ENCODE measurements around the gene CELSR3.

CELSR3 gene

GRCh38 chr3:48694610-48695392 lies 32.1 kb upstream of the CELSR3 start:
- no peak for DNase-seq (ENCODE audit: low read depth)
- TF ChIP-seq, protein P1, sequence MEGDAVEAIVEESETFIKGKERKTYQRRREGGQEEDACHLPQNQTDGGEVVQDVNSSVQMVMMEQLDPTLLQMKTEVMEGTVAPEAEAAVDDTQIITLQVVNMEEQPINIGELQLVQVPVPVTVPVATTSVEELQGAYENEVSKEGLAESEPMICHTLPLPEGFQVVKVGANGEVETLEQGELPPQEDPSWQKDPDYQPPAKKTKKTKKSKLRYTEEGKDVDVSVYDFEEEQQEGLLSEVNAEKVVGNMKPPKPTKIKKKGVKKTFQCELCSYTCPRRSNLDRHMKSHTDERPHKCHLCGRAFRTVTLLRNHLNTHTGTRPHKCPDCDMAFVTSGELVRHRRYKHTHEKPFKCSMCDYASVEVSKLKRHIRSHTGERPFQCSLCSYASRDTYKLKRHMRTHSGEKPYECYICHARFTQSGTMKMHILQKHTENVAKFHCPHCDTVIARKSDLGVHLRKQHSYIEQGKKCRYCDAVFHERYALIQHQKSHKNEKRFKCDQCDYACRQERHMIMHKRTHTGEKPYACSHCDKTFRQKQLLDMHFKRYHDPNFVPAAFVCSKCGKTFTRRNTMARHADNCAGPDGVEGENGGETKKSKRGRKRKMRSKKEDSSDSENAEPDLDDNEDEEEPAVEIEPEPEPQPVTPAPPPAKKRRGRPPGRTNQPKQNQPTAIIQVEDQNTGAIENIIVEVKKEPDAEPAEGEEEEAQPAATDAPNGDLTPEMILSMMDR (IDR thresholded peaks at IDR 0.05; ENCODE audit: control insufficient read depth, extremely low read depth, insufficient read depth), result no peak
- no peak overlapping the region for H3K4me3 ChIP-seq (ENCODE audit: low read depth, low read length)

GRCh38 chr3:48693826-48694225 lies 31.1 kb upstream of the CELSR3 start:
- no peak overlapping the region for H3K4me3 ChIP-seq (ENCODE audit: low read depth, low read length)
- DNase-seq (ENCODE audit: low read depth), result no peak
- TF ChIP-seq, protein P1 (IDR thresholded peaks at IDR 0.05; ENCODE audit: control insufficient read depth, extremely low read depth, insufficient read depth), result no peak

DNA sequence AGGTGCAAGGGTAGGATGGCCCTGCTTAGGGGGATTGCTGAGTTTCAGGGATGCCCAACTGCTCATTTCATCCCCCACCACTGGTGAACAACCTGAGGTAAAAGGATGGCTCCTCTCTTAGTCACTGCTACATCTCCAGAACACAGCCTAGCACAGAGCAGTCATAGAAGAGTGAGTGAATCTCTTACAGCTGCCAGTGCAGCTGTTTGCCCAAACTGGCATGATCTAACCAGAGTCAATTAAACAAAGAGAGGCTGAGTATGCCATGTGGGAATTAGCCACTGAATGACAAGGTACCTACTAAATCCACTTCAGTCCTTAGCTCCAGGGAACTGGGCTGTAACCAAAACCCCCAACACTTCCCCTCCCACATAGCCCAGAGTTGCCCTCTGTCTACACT lies 29.9 kb upstream of the CELSR3 start:
- no peak overlapping the region for H3K4me3 ChIP-seq (ENCODE audit: low read depth, low read length)
- TF ChIP-seq, protein P1 (IDR thresholded peaks at IDR 0.05; ENCODE audit: control insufficient read depth, extremely low read depth, insufficient read depth), result no peak
- DNase-seq (ENCODE audit: low read depth), result no peak

GRCh38 chr3:48690846-48691458 lies 28.3 kb upstream of the CELSR3 start:
- DNase-seq (ENCODE audit: low read depth), result no peak
- H3K4me3 ChIP-seq (ENCODE audit: low read depth, low read length), result no peak overlapping the region
- TF ChIP-seq, protein P1 (IDR thresholded peaks at IDR 0.05; ENCODE audit: control insufficient read depth, extremely low read depth, insufficient read depth), result no peak

GRCh38 chr3:48689384-48689783 lies 26.7 kb upstream of the CELSR3 start:
- no peak overlapping the region for H3K4me3 ChIP-seq (ENCODE audit: low read depth, low read length)
- DNase-seq (ENCODE audit: low read depth), result no peak
- TF ChIP-seq, protein P1 (IDR thresholded peaks at IDR 0.05; ENCODE audit: control insufficient read depth, extremely low read depth, insufficient read depth), result no peak

- TF ChIP-seq, protein P1 (IDR thresholded peaks at IDR 0.05; ENCODE audit: control insufficient read depth, extremely low read depth, insufficient read depth), result no peak
- no peak for DNase-seq (ENCODE audit: low read depth)
- no peak overlapping the region for H3K4me3 ChIP-seq (ENCODE audit: low read depth, low read length)
These were observed 26.0 kb upstream of the CELSR3 start for GRCh38 chr3:48688737-48689075.
